RPMI8226 (cell line): ENCODE results near the gene MRGPRX2.

Experiments
- DNase-seq: peaks from one replicate; pipeline ENCODE4 v3.0.0-alpha.2; 2015

The MRGPRX2 gene

GRCh38 chr11:19073454-19074415 is 13.2 kb upstream of the MRGPRX2 start:
- no peak for DNase-seq

GRCh38 chr11:19072464-19072863 is 11.9 kb upstream of the MRGPRX2 start:
- no peak for DNase-seq

GRCh38 chr11:19071255-19071654 is 10.7 kb upstream of the MRGPRX2 start:
- DNase-seq: peak; percentile 72

- no peak for DNase-seq
These were observed 684 bp downstream of the MRGPRX2 start for GRCh38 chr11:19059833-19060232.

GRCh38 chr11:19055905-19056304 is 4.6 kb downstream of the MRGPRX2 start:
- no peak for DNase-seq

GRCh38 chr11:19055016-19055415 is 5.5 kb downstream of the MRGPRX2 start:
- DNase-seq: no peak

GRCh38 chr11:19053909-19054308 is 6.6 kb downstream of the MRGPRX2 start:
- no peak for DNase-seq

- DNase-seq: no peak
These were observed 10.2 kb downstream of the MRGPRX2 start for GRCh38 chr11:19050281-19050680.

- DNase-seq: no peak
These were observed 11.2 kb downstream of the MRGPRX2 start for GRCh38 chr11:19049351-19049750.

GRCh38 chr11:19040051-19040450 is 20.5 kb downstream of the MRGPRX2 start:
- no peak for DNase-seq

GRCh38 chr11:19039409-19039808 is 21.1 kb downstream of the MRGPRX2 start:
- no peak for DNase-seq

GRCh38 chr11:19032990-19033389 is 27.5 kb downstream of the MRGPRX2 start:
- DNase-seq: no peak

GRCh38 chr11:19027829-19028595 is 32.5 kb downstream of the MRGPRX2 start:
- DNase-seq: no peak

GRCh38 chr11:19026862-19027261 is 33.7 kb downstream of the MRGPRX2 start:
- DNase-seq: no peak

GRCh38 chr11:19025481-19026406 is 34.8 kb downstream of the MRGPRX2 start:
- no peak for DNase-seq

GRCh38 chr11:19020831-19021230 is 39.7 kb downstream of the MRGPRX2 start:
- DNase-seq: no peak

GRCh38 chr11:19018901-19019300 is 41.6 kb downstream of the MRGPRX2 start:
- DNase-seq: peak; percentile 18

GRCh38 chr11:19013181-19013857 is 47.2 kb downstream of the MRGPRX2 start:
- no peak for DNase-seq

GRCh38 chr11:19012636-19013035 is 47.9 kb downstream of the MRGPRX2 start:
- no peak for DNase-seq
